Stimulated activated CD4-positive, alpha-beta T cell treated with anti-CD3 and anti-CD28 coated beads, Interleukin-15, amount 100 ng/mL, for 24 hours (primary cell): ENCODE measurements around the gene VWA8.
"Not testable (repeated sequence)": the region's sequence is repeated elsewhere in the genome, so short reads cannot be mapped to it uniquely, and the experiment has no call there.

Experiments
- DNase-seq: peaks from one replicate; pipeline ENCODE4 v3.0.0-alpha.2; 2020

VWA8 gene

DNA sequence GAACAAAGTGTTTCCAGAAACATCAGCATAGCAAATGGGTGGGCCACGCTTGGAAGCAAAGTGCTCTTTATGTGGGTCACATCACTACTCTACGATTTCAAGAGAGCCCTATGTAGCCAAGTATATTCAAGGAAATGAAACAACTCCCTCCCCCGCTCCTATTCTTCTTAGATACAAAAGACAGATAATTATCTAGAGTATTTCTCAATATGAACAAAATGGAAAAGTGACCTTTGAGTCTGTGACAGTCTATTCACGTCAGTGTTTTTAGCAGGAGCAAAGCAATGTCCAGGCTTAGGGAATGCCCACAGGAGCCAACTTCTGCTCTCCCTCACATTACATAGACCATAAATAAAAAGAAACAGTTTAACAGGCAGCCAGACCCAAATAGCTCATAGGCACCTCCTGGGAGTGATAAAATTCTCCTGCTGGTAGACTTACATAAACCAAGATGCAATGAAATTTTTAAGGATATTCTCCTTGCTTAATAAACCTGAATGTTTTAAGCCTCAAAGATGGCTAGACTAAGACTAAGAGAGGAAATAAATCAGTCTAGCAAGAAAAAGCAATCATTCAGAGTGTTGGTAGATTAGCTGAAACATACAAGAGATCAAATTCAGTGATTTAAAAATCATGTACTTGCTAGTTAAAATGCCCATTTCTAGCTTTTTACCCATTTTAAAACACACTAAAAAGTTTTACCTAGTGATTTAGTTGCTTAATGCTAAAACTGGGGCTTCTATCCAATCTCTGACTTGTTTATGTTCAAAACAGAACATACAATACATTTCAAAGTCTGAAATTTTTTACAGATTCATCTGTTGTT is 320.7 kb downstream of the VWA8 start:
- no peak for DNase-seq

DNA sequence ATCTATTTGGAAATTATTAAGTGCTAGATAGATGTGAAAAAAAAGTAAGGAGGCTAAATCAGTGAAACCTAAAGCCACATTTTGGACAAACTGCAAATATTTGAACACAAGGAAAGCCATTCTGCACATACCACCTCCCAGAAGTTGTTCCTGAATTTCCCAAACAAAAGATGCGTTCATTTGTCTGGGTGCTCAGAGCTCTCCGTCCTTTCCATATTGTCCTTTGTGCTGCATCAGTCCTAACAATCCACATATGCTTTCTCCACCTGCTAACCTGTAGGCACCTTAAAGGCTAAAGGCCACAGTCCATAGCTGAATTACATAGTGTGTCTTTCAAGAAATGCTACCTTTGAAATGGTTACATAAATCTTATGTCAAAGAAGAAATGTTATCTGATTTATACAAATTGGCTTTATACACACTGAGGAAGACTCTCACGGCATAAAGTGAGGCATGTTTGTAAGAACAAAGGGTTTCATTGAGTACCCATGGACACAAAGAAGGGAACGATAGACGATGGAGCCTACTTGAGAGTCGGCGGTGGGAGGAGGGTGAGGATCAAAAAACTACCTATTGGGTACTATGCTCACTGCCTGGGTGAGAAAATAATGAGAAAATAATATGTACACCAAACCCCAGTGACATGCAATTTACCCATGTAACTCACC is 321.5 kb downstream of the VWA8 start:
- DNase-seq, result no peak

DNA sequence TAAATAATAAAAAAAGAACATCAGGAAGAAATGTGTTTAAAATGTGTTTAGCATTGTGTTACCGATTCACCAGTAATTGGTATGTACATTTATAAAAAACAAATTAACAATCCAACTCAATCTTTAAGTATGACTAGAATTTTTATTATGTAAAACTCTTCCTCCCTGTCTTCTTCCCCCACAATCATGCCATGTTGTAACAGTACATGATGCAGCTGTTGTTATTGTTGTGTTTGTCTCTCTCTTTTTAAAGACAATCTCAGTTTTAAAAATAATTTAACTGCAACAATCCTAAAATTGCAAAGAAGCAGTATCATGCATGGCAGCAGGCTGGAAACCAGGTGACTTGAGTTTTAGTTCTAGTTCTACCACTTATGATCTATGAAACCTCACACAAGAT is 323.3 kb downstream of the VWA8 start:
- DNase-seq, result no peak

DNA sequence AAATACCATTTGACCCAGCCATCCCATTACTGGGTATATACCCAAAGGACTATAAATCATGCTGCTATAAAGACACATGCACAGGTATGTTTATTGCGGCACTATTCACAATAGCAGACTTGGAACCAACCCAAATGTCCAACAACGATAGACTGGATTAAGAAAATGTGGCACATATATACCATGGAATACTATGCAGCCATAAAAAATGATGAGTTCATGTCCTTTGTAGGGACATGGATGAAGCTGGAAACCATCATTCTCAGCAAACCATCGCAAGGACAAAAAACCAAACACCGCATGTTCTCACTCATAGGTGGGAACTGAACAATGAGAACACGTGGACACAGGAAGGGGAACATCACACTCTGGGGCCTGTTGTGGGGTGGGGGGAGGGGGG is 323.9 kb downstream of the VWA8 start:
- not testable (repeated sequence) for DNase-seq

DNA sequence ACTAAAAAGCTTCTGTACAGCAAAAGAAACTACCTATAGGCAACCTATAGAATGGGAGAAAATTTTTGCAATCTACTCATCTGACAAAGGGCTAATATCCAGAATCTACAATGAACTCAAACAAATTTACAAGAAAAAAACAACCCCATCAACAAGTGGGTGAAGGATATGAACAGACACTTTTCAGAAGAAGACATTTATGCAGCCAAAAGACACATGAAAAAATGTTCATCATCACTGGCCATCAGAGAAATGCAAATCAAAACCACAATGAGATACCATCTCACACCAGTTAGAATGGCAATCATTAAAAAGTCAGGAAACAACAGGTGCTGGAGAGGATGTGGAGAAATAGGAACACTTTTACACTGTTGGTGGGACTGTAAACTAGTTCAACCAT is 324.3 kb downstream of the VWA8 start:
- DNase-seq, result not testable (repeated sequence)

DNA sequence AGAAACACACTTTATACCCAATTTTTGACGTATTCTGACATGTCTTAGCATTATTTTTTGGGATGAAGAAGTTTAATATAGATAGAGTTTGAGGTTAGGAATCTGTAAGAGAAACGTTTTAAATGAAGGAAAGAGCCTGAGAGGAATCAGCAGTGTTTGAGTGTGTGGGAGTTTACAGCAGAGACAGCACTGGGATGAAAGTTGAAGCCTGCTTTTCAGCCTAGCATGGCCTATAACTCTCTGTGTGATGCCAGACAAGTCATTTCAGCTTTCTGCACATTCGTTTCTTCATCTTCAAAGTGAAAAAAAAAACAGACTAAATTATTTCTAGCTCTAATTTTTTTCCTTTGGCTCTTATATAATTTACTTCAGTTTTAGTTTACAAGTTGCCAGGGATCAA is 326.5 kb downstream of the VWA8 start:
- no peak for DNase-seq

DNA sequence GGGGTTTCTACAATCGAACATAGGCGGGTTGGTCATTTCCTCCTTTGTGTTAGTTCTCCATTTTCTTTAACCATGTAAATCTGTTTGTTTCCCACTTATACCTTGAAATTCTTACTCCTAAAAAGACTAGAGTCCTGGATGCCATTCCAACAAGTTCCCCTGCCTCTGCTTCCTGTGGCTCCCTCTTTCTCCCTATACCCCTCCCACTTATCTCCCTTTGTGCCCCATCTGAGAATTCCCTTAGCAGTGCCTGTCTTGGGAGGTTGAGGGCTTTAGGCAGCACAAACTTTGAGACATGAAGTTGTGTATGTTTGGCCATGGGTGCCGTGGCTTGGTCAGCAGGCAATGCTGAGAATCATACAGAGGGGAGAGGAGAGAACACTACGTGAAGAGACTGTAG is 327.1 kb downstream of the VWA8 start:
- no peak for DNase-seq

DNA sequence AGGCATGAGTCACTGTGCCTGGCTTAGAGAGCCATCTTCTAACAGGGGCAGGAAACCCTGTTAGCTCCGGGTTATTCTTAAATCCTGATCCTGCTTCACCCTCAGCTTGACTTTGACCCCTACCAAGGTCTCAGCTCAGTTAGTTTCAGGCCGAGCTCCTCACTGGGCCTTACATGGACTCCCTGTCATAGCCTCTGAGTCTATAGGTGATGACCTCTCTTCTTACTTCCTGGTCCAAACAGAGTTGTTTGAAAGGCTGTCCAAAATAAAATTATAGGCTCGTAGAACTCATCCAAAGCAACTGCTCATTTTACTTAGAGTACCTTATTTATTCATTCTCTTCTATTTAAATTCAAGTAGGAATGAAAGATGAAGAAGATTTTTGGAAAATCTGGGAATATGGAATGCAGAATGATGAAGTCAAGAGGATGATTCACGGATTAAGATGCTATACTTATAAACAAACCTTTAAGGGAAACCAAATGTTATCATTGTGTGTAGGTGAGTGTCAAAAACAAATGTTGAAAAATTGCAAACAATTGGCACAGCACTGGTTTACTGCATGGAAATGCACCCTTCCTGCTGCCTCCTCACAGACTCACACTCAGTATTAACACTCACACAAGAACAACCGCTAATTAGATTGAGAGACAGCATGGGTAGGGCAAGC is 329.5 kb downstream of the VWA8 start:
- DNase-seq, result no peak

DNA sequence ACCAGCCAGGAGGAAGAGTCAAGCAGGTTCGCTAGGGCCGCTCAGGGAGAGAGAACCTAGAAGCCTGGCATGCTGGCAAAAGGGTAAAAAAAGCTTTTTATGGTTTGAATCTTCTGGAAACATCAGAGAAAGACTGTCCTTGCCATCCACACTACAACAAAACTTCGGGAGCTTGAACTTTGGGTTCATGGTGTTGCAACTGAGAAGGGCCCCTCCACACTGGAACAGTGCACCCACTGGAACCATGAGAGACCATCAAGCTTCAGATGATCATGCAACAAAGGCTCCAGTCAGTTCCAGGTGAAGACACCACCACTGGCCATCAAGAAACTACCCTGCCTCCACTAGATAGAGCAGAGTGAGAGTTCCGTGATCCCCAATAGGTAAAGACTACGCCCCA is 333.5 kb downstream of the VWA8 start:
- no peak for DNase-seq

DNA sequence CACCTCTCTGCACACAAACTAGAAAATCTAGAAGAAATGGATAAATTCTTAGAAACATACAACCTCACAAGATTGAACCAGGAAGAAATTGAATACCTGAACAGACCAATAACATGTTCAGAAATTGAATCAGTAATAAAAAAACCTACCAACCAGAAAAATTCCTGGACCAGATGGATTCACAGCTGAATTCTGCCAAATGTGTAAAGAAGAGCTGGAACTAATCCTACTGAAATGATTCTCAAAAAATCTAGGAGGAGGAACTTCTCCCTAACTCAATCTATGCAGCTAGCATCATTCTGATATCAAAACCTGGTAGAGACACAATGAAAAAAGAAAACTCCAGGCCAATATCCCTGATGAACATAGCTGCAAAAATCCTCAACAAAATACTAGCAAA is 336.9 kb downstream of the VWA8 start:
- DNase-seq, result no peak

DNA sequence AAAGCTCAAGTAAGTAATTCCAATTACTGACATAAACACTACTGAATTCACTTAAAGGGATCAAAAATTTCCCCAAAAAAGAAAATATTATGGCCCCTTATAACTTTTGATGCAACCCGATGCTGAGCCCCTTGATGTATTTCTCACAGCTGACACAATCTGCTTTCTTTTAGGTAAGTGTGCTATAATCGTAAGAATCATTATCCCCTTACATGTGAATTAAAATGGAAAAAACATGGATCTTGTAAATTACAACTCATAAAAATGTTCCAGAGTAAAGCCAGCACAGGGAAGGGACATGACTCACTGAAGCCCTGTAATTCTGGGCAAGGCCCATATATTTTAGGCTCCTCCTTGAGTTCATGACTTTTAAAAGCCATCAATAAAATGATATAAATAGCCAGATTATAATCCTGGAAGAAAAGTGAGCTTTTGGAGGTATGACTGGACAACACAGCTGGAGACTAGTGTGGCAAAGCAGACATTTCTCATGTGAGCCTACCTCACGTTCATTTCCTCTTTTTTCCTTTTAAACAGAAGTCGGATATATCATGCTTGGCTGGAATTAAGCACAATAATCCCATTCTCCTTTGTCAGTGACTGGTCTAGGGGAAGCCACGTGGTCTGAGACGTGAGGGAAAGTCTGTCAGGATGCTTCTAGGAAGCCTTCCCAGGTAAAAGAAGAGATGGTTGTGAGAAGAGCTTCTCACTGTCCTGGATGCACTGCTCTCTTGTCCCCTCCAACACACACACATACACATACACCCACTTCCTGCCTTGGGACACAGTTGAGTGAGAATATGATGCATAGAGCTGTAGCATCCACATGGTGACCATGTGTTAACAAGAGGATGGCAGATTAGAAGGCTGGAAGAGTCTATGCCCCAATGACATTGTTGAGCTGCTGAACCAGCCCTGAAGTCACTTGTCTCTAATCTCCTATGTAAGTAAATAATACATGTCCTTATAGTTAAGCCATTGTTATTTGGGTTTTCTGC is 338.2 kb downstream of the VWA8 start:
- DNase-seq, result no peak

DNA sequence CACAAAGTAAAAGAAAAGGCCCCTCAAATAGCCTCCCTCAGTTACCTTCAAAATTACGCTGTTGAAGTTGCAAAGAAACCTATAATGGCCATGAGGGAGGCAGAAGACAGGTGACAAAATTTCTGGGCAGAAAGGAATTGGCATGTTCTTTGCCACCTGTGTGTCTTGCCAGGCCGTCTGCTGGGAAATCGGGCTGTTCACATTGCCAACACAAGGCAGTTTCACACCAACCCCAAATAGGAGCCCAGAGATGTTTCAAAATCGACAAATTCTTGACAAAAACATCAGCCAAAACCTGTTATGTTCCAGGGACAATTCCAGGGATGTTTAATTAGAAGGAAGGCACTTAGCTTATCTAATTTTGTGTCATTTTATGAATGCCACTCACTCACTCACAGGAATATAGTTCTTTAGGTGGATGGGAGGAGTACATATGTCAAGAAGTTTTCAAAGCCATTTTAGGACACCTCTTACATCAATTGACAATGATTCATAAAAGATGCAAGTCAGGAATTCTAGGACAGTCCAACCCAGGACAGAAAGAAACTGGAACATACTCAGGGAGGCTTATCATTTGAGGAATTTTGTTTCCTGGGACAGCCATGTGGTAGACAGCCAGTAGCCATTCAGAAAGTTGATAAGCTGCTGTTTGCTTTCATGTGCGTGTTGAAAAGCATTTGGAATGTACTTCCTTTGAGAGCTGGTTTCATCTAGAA is 339.0 kb downstream of the VWA8 start:
- DNase-seq, result no peak

DNA sequence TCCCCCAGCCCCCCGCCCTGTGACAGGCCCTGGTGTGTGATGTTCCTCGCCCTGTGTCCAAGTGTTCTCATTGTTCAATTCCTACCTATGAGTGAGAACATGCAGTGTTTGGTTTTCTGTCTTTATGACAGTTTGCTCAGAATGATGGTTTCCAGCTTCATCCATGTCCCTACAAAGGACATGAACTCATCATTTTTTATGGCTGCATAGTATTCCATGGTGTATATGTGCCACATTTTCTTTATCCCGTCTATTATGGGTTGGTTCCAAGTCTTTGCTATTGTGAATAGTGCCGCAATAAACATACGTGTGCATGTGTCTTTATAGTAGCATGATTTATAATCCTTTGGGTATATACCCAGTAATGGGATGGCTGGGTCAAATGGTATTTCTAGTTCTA is 343.3 kb downstream of the VWA8 start:
- not testable (repeated sequence) for DNase-seq

DNA sequence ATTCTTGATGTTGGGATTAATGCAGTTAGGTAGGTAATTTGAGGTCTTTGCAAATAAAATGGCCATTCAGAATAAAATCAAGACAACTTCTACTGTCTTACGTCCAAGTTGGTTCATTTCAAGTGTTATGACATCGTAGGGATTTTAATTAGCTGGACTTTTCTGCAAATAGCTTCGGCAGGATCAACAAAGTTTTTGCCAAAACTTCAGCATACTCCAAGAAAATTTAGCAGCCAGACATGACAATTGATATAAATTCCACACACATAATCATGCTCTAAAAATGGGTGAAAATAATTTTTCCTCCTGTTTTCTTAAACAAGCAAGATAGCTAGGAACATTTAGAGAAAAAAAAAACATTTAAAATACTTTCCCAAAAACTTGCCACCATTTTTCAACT is 344.8 kb downstream of the VWA8 start:
- no peak for DNase-seq

DNA sequence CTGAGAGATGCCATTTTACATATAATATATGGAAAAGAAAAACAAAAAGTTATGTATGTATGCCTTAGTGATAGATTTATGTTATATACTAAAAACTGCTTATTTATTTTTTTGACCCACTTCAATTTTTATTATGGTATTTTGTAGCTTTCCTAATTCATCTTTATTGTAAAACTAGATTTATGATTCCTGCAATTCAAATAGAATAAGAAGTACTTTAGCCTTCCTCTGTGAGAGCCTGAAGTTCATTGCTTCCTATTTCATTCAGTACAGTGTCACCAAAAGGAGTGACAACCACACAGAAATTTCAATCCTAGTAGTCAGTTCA is 345.4 kb downstream of the VWA8 start:
- no peak for DNase-seq

DNA sequence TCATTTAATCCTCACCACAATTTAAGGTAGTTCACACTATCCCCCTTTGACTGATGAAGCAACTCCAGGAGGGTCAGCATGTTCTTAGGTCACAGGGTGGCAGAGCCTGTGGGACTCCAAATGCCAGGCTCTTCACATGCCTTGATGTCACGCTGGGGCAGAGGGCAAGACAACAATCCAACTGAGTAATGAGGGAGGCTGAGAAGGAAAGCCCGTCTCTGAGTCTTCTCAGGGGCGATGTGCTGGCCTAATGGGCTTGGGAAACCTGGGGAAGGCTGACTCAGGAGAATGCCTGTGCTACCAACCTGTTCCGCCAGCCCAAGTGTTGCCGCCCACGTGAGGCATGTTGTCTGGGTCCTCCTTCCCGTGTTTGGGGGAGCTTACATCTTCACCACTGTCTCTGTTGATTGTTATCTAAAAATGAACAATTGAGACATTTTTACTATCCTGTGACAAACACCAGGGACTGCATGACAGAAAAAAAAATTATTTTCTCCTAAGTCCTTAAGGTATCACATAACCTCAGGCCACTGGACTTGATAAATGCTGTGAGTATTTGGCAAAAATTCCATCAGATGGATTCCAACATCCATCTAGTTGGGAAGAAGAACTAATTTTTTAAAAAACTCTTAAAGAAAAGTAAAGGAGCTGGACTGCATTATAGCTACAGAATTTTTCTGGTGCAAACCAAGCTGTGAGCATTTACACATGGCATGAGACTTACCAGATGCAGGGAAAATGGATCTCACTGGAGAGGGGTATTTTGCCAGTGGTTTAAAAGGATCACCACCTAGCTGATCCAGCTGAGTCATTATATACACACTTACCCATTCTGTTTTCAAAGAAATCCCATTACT is 346.0 kb downstream of the VWA8 start:
- no peak for DNase-seq

DNA sequence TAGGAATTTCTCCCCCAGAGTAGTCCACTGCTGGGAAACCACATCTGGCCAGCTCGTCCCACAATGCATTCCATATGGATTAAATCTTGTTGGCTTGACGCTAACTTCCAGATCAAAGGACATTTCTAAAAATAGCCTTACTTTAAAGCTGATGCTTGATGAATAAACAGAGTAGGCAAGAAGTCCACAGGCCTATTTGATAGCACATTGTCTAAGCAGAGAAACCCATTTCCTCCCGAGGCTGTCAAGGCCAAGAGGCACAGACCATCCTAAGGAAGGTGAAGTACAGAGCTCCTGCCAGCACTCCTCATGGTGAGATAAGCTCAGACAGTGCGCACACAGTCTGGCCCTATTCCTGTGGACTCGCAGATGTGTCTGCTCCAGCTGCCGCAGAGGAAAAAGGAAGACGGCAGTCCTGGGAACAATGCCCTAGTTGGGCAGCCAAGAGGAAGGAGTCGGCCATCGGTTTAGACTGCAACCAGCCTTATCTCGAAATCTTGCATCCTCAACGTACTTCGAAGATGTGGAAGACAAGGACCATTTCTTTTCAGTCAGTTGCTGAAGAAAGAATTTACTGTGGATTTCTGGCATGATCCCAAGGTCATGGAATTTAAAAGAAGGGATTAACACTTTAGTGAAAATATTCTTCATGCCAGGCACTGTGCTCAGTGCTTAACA is 346.8 kb downstream of the VWA8 start:
- no peak for DNase-seq

DNA sequence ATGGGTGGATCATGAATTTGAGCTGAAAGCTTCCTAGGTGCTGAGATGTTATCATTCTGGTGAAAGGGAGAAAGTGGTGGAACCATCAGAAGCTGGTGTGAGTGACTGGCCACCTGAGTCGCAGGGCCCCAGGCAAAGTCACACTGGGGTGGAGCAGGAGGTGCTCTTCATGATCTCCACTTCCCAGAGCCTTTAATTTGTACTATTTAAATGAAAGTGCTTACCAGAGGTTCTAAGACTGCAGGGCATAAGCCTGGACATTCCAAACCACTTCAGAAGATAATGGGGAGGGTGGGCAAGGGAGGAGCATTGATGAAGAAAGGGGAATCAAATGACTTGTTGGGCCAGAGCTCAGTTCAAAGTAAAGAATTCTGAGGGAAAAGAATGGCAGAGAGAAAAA is 347.4 kb downstream of the VWA8 start:
- DNase-seq, result no peak

DNA sequence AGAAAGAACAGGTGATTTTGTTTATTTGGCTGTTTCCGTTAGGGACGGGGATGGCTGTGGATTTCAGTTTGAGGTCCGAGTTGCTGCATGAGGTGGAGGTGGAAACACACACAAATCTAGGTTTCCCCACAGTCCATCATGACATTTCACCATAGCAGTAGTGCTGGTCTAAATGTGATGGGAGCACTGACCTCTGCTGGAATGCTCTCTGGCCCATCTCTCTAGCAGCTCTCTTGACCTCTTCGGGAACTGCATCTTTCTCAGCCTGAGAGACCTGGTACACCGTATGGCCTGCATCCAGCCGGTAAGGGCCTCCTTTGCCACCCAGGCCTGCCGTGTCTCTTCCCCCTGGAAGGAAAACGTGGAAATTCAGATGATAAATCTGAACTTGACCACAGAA is 349.5 kb downstream of the VWA8 start:
- no peak for DNase-seq

DNA sequence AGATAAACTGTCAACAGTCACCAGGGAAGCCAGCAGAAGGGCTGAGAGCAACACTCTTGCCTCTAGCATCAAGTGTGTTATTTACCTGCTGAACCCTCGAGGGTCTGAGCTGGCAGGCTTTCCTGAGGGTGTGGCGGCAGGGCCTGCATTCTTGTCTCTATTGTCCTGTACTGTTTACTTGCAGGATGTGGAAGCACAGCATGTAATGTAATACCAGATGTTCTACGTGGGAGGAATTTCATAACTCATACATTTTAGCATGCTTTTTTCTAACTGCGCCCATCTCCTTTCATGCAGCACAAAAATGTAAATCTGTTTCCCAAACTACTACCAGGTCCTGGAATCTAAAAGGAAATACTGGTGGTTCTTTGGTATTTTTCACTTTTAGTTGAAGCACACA is 350.5 kb downstream of the VWA8 start:
- DNase-seq, result no peak

DNA sequence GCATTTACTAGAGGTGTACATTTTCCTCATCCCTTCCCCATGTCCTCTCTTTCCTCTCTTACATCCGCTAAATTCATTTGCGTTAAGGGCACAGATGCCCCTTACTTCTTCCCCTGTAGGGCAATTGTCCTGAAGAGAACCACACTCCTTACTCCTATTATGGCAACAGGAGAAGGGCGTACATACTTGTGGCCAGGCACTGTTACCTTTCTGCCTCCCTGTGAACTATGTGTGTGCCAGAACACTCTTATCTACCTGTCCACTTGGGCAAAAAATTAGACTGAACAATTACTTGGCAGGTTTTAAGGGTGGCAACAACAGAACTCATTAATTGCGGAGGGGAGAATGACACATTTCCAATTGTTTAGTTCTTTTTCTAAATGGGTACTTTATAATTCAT is 351.1 kb downstream of the VWA8 start:
- no peak for DNase-seq
